SH-SY5Y (cell line): ENCODE results near the gene MRPL50.

ENCODE experiments used
- GATA2 ChIP-seq: IDR thresholded peaks from 2 replicates; pipeline ENCODE4 v1.6.1; 2011; ENCODE audit warnings: mild to moderate bottlenecking, low read depth, low read length
- GATA3 ChIP-seq: IDR thresholded peaks from 2 replicates; pipeline ENCODE4 v1.6.1; 2011; ENCODE audit warnings: low read depth, mild to moderate bottlenecking, low read length, moderate library complexity

DNA sequence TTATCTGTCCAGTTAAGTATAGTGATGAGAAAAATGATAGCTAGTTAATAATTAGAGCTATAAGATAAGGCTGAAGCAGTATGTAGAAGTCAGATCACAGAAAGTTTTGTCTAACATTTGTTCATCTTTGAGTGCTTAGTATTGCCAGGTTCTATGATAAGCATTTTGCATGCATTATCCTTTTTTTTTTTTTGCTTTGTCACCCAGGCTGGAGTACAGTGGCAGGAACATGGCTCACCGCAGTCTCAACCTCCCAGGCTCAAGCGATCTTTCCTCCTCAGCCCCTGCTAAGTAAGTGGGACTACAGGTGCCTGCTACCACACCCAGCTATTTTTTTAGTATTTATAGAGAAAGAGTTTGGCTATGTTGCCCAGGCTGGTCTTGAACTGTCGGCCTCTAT lies 31.1 kb downstream of the MRPL50 start:
- TF ChIP-seq GATA3: no peak
- no peak for TF ChIP-seq GATA2
